ENCODE data around the gene XPOT.

XPOT gene

GRCh38 chr12:64385468-64385867, 18.7 kb upstream of the XPOT start:
- Histone ChIP-seq H3K9me3 (ENCODE audit: low read length) (no peaks in the 10 kb centered on the region), H3K36me3 (ENCODE audit: insufficient read depth, low read length) (no peaks in the 10 kb centered on the region), H3F3A (ENCODE audit: insufficient read depth, low read length) (no peaks in the 10 kb centered on the region), H4K20me1 (ENCODE audit: insufficient read depth, low read length) (no peaks in the 10 kb centered on the region), H3K4me1 (ENCODE audit: insufficient read depth, low read length, severe bottlenecking) (no peaks in the 10 kb centered on the region), H3K27ac (ENCODE audit: low read depth, low read length, poor library complexity, severe bottlenecking) (no peak overlapping the region), H3K27me3 (ENCODE audit: insufficient read depth, low read length) (no peaks in the 10 kb centered on the region; the same call in 1 of the 2 replicates), H3K9me2 (ENCODE audit: low read depth, low read length) (no peaks in the 10 kb centered on the region), H3K79me2 (ENCODE audit: insufficient read depth, low read length) (no peaks in the 10 kb centered on the region), H3K4me3 (ENCODE audit: low read depth, low read length, poor library complexity, severe bottlenecking) (no peak overlapping the region), H2AFZ (ENCODE audit: low read length) (no peak overlapping the region), H3K4me2 (ENCODE audit: low read length) (no peak overlapping the region), H3K9ac (ENCODE audit: low read length) (no peak overlapping the region)
- TF ChIP-seq EZH2 (IDR thresholded peaks at IDR 0.05; ENCODE audit: borderline replicate concordance, low read length) (no peak), CTCF (IDR thresholded peaks at IDR 0.05; ENCODE audit: low read length) (no peak)

DNA sequence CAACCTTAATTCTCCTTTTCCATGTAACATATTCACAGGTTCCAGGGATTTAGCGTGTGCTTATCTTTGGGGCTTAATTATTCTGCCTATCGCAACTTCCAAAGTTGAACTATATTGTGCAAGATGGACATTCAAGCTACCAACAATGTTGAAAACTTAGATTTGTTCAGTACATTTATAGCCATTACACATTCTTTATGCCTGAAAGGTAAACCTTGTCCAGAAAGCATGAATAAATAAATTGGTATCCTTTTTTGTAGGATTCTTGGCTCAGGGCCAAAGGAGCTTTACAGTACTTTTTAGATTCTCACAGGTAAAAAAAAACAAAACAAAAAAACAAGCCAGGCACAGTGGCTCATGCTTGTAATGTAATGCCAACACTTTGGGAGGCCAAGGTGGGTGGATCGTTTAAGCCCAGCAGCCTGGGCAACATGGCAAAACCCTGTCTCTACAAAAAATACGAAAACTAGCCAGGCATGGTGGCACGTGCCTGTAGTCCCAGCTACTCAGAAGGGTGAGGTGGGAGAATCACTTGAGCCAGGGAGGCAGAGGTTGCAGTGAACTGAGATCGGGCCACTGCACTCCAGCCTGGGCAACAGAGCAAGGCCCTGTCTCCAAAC, 16.9 kb upstream of the XPOT start:
- Histone ChIP-seq H3K4me3 (ENCODE audit: low read depth, low read length, poor library complexity, severe bottlenecking) (no peak overlapping the region), H3K9me3 (ENCODE audit: low read length) (no peaks in the 10 kb centered on the region), H4K20me1 (ENCODE audit: insufficient read depth, low read length) (no peaks in the 10 kb centered on the region), H3K9ac (ENCODE audit: low read length) (no peak overlapping the region), H3K4me2 (ENCODE audit: low read length) (no peak overlapping the region), H3K36me3 (ENCODE audit: insufficient read depth, low read length) (no peaks in the 10 kb centered on the region), H3K4me1 (ENCODE audit: insufficient read depth, low read length, severe bottlenecking) (no peaks in the 10 kb centered on the region), H3F3A (ENCODE audit: insufficient read depth, low read length) (no peaks in the 10 kb centered on the region), H2AFZ (ENCODE audit: low read length) (no peak overlapping the region), H3K27me3 (ENCODE audit: insufficient read depth, low read length) (no peaks in the 10 kb centered on the region), H3K9me2 (ENCODE audit: low read depth, low read length) (no peaks in the 10 kb centered on the region), H3K79me2 (ENCODE audit: insufficient read depth, low read length) (no peaks in the 10 kb centered on the region), H3K27ac (ENCODE audit: low read depth, low read length, poor library complexity, severe bottlenecking) (no peak overlapping the region)
- no peak for TF ChIP-seq EZH2 (IDR thresholded peaks at IDR 0.05; ENCODE audit: borderline replicate concordance, low read length)
- TF ChIP-seq CTCF (IDR thresholded peaks at IDR 0.05; ENCODE audit: low read length), result no peak

DNA sequence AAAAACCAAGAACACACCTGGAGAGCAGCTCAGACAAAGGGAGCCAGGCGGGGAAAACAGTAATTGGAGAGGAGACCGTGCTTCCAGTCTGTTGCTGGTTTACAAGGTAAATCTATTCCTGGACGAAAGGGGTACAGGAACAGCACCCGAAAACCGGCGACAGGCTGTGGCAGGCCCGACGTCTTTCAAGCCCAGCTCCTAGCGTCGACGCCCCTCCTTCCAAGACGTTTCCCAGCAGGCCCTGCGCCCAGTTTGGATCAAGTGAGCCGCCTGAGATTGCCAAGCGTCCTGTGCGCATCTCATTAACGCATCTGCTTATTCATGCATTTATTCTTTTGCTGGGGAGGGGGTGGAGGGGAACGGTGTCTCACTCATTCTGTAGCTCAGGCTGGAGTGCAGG, 15.0 kb upstream of the XPOT start:
- H3F3A ChIP-seq (ENCODE audit: insufficient read depth, low read length), result no peaks in the 10 kb centered on the region
- no peak overlapping the region for H3K9ac ChIP-seq (ENCODE audit: low read length)
- no peaks in the 10 kb centered on the region for H3K9me2 ChIP-seq (ENCODE audit: low read depth, low read length)
- no peaks in the 10 kb centered on the region for H3K4me1 ChIP-seq (ENCODE audit: insufficient read depth, low read length, severe bottlenecking)
- TF ChIP-seq CTCF (IDR thresholded peaks at IDR 0.05; ENCODE audit: low read length), result no peak
- TF ChIP-seq EZH2 (IDR thresholded peaks at IDR 0.05; ENCODE audit: borderline replicate concordance, low read length), result no peak
- no peaks in the 10 kb centered on the region for H4K20me1 ChIP-seq (ENCODE audit: insufficient read depth, low read length)
- no peak overlapping the region for H3K27ac ChIP-seq (ENCODE audit: low read depth, low read length, poor library complexity, severe bottlenecking)
- no peak overlapping the region for H3K4me3 ChIP-seq (ENCODE audit: low read depth, low read length, poor library complexity, severe bottlenecking)
- no peaks in the 10 kb centered on the region for H3K27me3 ChIP-seq (ENCODE audit: insufficient read depth, low read length)
- H3K9me3 ChIP-seq (ENCODE audit: low read length), result no peaks in the 10 kb centered on the region
- H3K36me3 ChIP-seq (ENCODE audit: insufficient read depth, low read length), result no peaks in the 10 kb centered on the region
- H3K79me2 ChIP-seq (ENCODE audit: insufficient read depth, low read length), result no peaks in the 10 kb centered on the region
- H3K4me2 ChIP-seq (ENCODE audit: low read length), result no peak overlapping the region
- no peak overlapping the region for H2AFZ ChIP-seq (ENCODE audit: low read length)

Measured in OCI-LY1 (cell line).